Measurements from ENCODE around the gene NRSN2. TPM values are rescaled to one million over a fixed set of nuclear protein-coding genes. Genes with fewer than 3 reads are reported as not detected.
"Not testable (repeated sequence)": the region's sequence is repeated elsewhere in the genome, so short reads cannot be mapped to it uniquely, and the experiment has no call there.

The NRSN2 gene
- total RNA-seq, 4 donors from 2014 or later: 2.1 to 5.5 (median 4.6) TPM

DNA sequence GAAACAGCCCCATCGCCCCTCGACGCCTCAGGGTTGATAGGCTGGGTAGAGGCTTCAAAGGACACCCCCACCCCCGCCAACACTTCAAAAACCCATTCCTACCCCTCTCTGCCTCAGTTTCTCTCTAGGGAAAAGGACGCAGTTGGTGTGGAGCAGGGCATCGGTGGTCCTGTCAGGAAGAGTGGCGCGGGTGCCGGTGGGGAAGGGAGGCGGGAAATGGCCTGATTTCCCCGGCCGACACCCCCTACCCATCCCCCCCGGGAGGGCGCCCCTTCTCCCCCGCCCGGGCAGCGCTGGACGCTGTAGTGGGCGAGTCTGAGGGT, 367 bp downstream of the NRSN2 start:
- H3K36me3 ChIP-seq: no peaks in the 10 kb centered on the region
- H3K4me1 ChIP-seq: peaks cover 0 to 23% (median 0%) of the 10 kb centered on the region in 4 donors
- H3K27ac ChIP-seq: peak overlapping the region; percentile 49 to 87 (median 82)
- H3K4me3 ChIP-seq: peak overlapping the region; percentile 52 to 86 (median 76)
- H3K27me3 ChIP-seq: no peaks in the 10 kb centered on the region
- no peaks in the 10 kb centered on the region for H3K9me3 ChIP-seq
- DNase-seq: no peak
- TF ChIP-seq CTCF (IDR thresholded peaks at IDR 0.05): no peak
- TF ChIP-seq POLR2A (IDR thresholded peaks at IDR 0.05): no peak

DNA sequence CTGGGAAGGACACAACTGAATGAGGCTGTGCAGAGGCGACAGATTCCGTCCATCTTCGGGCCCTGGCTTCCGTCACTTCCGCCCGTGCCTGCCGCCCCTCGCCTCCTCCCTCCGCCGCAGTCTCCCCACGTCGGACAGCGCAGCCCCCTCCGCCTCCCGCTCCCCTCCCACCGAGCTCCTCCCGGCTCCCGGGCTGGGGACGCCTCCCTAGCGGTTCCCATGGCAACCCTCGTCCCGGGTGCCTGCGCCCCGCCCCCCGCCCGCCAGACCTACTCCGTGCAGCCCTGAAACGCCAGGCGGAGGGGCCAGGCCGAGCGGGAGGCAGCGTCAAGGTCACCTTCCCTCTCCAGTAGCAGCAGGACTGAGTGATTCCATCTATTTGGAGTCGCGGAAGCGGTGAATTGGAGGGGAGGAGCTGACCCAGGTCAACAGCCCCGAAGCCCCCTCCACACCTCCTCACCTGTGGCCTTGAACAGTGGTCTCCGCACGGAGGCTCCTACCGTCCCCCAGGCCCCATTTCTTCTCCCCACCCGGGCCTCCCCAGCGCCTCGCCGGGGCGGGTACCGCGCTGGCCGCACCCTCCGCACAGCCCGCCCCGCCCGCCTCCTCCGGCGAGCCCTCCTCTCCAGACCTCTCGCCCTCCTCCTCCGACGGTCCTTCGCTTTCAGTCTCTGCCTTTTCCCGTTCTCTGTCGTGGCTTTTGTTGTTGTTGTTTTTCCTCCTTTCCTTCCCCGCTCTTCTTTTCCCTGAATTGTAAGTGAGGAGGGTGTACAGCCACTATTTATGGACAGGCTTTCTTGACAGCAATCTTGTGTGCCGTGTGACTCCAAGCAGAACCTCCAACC, 951 bp downstream of the NRSN2 start:
- peak; percentile 73 to 88 (median 79) for DNase-seq

GRCh38 chr20:348972-349841, 2.3 kb downstream of the NRSN2 start:
- Histone ChIP-seq H3K4me3 (no peak overlapping the region), H3K36me3 (no peaks in the 10 kb centered on the region), H3K27ac (no peak overlapping the region), H3K9me3 (no peaks in the 10 kb centered on the region), H3K4me1 (peaks cover 0 to 23% (median 0%) of the 10 kb centered on the region in 4 donors), H3K27me3 (no peaks in the 10 kb centered on the region)
- no peak for DNase-seq
- no peak for TF ChIP-seq CTCF (IDR thresholded peaks at IDR 0.05)
- no peak for TF ChIP-seq POLR2A (IDR thresholded peaks at IDR 0.05)

More for the DNA sequence above, 951 bp downstream of the NRSN2 start:
- Histone ChIP-seq H3K27ac (peak overlapping the region; percentile 49 to 87 (median 82)), H3K4me3 (peak overlapping the region; percentile 52 to 86 (median 76)), H3K4me1 (peaks cover 0 to 23% (median 0%) of the 10 kb centered on the region in 4 donors), H3K36me3 (no peaks in the 10 kb centered on the region), H3K27me3 (no peaks in the 10 kb centered on the region), H3K9me3 (no peaks in the 10 kb centered on the region)
- TF ChIP-seq CTCF (IDR thresholded peaks at IDR 0.05): no peak
- peak in 1 of 2 donors; percentile 32 for TF ChIP-seq POLR2A (IDR thresholded peaks at IDR 0.05)

DNA sequence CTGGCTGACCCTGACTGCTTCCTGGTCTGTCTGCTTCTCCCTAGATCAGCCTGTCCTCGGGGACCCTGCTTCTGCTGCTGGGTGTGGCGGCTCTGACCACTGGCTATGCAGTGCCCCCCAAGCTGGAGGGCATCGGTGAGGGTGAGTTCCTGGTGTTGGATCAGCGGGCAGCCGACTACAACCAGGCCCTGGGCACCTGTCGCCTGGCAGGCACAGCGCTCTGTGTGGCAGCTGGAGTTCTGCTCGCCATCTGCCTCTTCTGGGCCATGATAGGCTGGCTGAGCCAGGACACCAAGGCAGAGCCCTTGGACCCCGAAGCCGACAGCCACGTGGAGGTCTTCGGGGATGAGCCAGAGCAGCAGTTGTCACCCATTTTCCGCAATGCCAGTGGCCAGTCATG, 6.3 kb downstream of the NRSN2 start:
- no peak overlapping the region for H3K4me3 ChIP-seq
- TF ChIP-seq CTCF (IDR thresholded peaks at IDR 0.05) (no peak), POLR2A (IDR thresholded peaks at IDR 0.05) (no peak)
- no peaks in the 10 kb centered on the region for H3K27me3 ChIP-seq
- H3K4me1 ChIP-seq: peaks cover 0 to 7% (median 0%) of the 10 kb centered on the region in 4 donors
- no peak overlapping the region for H3K27ac ChIP-seq
- no peak for DNase-seq
- H3K9me3 ChIP-seq: no peaks in the 10 kb centered on the region
- H3K36me3 ChIP-seq: no peaks in the 10 kb centered on the region

DNA sequence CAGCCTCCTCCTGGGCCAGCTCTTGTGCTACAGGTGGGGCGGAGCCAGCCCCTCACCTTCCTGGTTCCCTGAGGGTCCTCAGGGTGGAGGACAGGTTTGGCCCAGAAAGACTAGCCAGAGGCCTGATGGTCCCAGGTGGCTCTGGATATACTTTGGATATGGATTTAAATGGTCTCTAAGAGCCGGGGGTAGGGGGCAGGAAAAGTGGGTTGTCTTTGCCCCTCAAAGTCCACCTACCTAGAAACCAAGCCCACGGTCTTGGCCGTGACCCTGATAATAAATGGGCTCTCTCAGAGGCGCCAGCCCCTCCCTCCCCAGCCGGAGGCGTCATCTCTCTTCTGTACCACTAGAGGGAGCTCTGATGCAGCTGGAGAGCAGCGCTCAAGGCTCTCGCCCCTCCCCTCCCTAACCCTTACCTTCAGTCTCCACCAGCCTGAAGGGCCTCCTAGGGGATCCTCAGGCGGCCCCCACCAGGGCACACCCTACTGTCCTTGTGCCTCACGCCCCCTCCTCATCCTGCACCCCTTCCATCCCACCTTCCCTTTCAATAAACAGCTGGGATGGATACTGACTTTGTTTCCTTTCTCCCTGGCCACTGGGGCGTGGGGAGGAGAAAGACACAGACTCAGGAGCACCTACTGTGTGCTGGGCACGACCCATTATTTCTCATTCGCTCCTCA, 7.5 kb downstream of the NRSN2 start:
- Histone ChIP-seq H3K27me3 (no peaks in the 10 kb centered on the region), H3K9me3 (no peaks in the 10 kb centered on the region), H3K36me3 (no peaks in the 10 kb centered on the region), H3K27ac (no peak overlapping the region), H3K4me1 (no peaks in the 10 kb centered on the region), H3K4me3 (no peak overlapping the region)
- peak; percentile 64 to 98 (median 92) for TF ChIP-seq CTCF (IDR thresholded peaks at IDR 0.05)
- TF ChIP-seq POLR2A (IDR thresholded peaks at IDR 0.05): no peak
- peak; percentile 67 to 88 (median 78) for DNase-seq

- not testable (repeated sequence) for H3K9me3 ChIP-seq, H3K27ac ChIP-seq, H3K27me3 ChIP-seq, H3K4me1 ChIP-seq, H3K36me3 ChIP-seq, DNase-seq, H3K4me3 ChIP-seq
Measured at GRCh38 chr20:356154-356553, 9.2 kb downstream of the NRSN2 start.
